HG02571 (cell line): ENCODE data around the gene ZCCHC4.

ENCODE experiments used
- ATAC-seq: cut with Tn5 transposase; IDR thresholded peaks from one replicate; pipeline ENCODE4 v1.9.1; 2021; ENCODE audit warnings: mild to moderate bottlenecking, moderate library complexity; ENCODE audit not compliant: unreplicated experiment

Gene ZCCHC4

DNA sequence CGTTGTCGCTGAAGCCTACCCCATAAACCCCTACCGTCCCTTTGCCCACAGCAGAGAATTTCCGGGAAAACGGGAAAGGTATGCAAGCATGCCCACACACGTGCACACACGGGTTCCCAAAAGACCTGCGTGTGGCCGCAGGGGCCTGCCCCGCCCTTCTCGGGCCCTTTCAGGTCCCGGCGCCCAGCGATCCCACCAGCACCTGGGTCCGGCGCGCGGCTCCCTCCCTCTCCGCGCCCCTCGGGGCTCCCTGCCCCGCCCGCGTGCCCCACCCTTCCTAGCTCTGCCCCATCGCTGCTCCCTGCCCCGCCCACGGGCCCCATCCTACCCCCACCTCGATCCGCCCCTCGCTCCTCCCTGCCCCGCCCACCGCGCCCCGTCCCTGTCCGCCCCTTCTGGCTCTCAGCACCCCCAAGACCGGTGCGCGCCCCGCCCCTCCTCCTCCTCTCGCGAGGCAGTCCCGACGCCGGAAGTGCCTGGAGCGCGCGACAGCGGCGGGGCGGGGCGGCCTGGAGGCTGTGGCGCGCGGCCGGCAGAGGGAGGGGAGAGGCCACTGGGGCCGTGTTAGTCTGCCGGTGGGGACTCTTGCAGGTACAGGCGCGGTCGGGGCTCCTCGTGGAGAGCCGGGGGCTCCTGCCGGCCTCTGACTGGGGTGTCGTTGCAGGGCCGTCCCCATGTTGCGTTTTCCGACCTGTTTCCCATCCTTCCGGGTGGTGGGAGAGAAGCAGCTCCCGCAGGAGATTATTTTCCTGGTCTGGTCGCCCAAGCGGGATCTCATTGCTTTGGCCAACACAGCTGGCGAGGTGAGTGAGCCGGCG lies 64.4 kb downstream of the ZCCHC4 start, which contains the start of gene ANAPC4:
Gene ANAPC4, plus strand, starts transcription at position 510 of the 818 bp plus-strand sequence. Its CDS starts 165 bp downstream, at position 675.
- peak; percentile 97 for ATAC-seq

DNA sequence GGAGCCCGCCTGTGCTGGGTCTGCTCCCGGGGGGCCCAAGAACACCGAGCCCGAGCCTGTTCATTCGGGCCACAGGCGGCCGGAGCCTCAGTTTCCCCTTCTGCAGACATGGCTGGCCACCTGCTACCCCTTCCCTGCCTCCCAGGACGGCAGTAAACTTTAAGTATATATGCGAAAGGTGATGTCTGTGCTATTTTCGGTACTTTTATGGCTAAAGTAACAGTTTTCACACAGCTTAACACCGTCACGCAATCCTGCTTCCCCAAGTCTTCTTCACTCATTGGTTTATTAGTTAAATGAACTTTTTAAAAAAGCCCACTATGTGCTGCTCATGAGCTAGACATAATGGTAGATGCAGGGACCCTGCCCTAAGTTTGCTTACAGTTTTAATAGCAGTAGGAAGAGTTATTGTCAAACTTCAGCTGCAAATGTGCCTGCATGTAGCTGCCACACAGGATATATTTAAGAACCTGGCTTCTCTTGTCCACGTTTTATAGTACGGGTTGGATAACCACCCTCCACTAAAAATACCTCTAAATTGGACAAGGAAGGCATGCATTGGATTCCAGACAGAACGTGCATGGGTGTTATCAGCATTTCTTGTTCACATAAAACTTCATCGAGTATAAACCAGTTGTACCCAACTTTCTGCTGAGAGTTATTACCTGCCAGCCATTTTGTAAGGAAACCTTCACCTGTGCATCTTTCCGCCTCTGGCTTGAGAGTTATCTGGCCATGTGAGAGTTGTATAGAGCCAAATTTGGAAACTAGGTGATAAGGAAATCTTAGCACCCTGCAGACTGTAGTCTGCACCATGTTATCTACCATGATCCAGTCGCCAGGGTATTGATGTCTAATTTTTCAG lies 65.2 kb downstream of the ZCCHC4 start:
- no peak for ATAC-seq

DNA sequence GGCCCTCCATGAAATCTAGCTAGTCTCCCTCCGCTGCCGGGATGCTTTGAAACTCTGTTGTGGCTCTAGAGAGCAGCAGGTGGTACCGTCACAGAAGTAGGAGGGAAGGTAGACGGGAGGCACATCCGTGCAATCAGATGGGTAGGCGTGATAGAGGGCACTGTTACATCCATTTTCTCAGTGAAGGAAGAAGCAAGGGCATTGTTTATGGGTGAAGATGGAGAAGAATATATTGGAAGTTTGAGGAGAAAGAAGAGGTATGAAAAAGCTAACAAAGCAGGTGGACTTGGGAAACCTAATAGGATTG lies 65.8 kb downstream of the ZCCHC4 start:
- ATAC-seq: no peak

DNA sequence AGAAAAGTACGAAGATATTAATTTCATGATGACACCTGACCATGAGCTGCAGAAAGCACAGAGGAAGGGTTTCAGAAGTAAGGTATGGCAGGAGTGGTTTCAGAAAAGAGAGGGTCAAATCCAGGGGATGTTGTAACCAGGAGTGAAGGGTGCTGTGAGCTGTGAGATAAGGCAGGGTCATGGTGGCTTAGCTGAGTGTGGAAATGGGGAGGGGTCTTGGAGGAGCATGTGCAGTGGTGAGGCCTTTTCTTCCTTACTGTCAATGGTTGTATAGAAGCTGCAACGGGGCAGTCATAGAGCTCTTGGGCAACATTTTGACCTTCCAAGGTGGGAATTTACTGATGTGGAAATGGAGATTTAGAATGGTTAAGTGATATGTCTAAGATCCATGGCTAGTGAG lies 67.0 kb downstream of the ZCCHC4 start:
- no peak for ATAC-seq

DNA sequence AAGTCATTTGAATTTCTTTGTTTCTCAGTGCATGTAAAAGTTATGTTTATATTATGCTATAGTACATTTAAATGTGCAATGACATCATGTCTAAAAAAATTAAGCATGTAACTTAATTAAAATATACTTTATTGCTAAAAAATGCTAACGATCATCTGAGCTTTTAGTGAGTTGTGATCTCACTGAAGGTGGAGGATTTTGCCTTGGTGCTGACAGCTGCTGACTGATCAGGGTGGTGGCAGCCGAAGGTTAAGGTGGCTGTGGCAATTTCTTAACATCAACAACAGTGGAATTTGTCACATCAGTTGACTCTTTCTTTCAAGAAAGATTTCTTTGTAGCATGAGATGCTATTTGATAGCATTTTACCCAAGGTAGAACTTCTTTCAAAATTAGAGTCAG lies 71.1 kb downstream of the ZCCHC4 start:
- ATAC-seq: no peak

DNA sequence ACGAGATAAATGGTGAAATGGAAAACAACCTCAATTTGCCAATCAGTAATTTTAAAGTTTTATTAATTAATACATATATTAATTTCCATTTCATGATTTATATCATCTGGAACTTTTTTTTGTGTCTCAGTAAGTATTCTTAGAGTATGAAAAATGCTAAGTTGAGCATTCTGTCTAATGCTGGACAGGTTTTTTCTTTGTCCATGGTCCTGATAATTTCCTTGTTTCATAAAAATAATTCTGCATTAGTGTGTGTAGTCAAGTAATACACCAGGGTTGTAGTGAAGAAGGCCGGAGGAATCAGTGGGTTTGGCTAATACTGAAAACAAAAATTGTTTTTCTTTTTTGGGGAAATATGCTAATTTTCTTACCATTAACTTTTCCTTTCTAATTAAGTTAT lies 74.4 kb downstream of the ZCCHC4 start:
- ATAC-seq: no peak

DNA sequence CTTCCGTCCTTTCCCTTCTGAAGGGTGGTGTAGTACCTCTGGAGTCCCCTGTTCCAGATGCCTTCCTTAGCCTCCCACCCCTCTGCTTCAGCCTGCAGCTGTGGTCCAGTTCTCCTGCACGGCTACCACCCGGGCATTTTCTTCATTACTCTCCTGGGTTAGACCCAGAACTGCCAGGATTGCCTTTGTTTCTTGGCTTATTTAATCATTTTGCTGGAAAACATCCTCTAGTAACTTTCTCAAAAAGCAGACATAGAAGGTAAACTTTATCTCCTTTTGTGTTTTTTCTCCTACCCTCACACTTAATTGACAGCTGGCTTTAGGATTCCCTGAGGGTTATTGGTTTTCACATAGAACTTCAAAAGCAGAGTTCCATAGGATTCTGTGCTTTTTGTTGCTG lies 84.7 kb downstream of the ZCCHC4 start:
- no peak for ATAC-seq

DNA sequence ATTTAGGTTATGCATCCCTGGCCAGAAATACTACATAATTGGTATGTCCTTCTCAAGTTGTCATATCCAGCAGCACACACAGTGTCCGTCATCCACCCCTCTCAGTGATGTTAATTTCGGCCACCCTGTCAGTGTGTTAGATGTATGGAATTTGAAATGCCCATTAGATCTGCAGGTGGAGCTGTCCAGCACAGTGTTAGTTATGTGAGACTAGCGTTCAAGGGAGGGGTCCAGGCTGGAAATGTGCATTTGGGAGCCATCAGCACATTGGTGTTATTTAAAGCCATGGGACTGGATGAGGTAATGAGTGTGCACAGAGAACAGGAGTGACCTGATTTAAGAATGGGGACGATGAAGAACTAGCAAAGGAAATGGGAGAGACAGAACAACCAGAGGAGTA lies 86.9 kb downstream of the ZCCHC4 start:
- ATAC-seq: no peak

DNA sequence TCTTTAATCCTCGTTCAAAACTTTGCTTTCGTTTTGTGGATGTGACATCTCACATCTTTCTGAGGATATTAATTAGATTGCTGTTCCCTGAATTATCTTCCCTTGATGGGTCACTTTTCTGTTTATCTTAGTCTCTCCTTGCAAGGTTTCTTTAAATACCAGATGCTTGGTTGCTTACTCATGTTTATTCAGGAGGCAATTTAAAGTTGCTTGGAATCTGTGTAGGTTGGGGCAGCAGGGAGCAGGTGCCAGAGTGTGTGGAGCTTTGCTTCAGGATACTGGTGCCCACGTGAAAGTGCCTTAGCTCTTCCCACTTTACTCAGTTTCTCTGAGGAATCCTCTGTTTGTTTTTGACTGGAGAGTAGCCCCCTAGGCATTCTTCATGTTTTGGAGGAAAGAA lies 88.5 kb downstream of the ZCCHC4 start:
- ATAC-seq: no peak

DNA sequence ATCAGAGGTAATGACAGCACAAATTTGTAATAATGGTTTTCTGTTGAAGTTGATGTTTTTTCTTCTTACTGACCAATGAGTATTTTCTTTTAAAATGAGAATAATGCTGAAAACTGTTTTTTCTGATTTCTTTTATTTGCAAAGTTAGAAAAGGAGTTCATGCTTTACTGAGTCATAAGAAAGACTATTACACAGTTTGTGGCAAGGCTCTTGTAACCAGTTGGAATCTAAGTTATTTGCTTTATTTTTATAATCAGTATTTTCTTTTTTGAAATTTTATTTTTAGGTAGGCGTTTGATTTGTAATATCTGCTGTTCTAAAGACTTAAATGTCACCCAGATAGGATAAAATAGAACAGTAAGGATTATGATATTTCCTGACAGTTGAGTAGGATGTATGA lies 89.9 kb downstream of the ZCCHC4 start:
- ATAC-seq: no peak

DNA sequence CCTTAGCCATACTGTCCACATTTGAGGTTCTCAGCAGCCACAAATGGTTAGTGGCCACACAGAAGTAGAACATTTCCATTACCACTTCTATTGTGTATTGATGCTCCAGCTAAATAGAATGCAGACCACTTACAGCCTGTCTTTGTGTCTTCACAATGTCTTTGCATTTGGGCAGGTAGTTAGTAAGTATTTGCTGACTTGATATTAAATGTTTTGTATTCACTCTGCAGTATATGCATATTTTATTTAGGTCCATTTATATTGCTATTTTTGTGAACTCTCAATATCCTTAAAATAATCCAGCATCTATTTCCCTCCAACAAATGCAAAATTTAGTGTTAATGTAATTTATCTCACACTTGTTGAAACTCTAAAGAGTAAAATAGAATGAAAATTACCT lies 91.1 kb downstream of the ZCCHC4 start:
- ATAC-seq: no peak

DNA sequence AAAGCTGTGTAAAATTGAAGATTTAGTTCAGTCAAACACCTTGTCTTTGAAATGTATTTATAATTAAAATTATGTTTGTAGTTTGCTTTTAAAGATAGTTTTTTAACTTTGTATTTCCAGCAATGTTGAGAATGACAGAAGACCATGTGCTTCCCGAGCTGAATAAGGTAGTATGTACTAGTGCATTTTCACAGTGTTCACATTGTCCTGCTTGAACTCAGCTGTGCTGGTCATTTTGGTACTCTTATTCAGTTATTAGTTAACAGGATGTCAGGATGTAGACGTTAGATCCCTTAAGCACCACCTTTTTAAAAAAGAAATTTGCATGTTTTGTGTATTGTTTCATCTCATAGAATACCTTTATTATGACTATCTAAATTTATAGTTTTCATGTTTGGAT lies 92.9 kb downstream of the ZCCHC4 start:
- no peak for ATAC-seq

DNA sequence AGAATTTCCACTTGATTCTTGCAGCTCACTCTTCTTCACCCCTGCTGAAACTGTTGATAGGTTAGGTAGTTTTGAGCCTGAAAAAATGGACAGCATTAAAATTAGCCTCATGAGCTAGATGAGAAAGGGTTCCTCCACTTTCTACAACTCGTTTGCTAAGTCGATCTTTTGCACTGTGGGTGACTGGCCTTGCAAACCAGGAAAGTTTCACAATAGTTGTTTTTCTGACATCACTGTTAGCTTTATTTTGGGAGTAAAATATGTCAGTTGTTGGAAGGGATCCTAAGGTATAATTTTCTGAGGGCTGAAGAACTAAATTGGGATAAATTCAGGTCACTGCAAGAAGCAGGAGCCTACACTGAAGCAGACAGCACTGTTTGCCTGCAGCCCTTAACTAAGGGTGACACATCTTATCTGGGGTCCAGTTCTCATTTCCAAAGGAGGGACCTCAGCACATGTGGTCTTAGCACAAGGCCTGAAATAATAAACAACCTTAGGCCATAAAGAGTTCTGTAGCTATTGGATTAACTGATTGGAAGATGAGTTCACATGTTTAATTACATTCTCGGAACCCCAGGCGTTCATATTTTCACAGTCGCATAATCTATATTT lies 93.6 kb downstream of the ZCCHC4 start:
- ATAC-seq: no peak

DNA sequence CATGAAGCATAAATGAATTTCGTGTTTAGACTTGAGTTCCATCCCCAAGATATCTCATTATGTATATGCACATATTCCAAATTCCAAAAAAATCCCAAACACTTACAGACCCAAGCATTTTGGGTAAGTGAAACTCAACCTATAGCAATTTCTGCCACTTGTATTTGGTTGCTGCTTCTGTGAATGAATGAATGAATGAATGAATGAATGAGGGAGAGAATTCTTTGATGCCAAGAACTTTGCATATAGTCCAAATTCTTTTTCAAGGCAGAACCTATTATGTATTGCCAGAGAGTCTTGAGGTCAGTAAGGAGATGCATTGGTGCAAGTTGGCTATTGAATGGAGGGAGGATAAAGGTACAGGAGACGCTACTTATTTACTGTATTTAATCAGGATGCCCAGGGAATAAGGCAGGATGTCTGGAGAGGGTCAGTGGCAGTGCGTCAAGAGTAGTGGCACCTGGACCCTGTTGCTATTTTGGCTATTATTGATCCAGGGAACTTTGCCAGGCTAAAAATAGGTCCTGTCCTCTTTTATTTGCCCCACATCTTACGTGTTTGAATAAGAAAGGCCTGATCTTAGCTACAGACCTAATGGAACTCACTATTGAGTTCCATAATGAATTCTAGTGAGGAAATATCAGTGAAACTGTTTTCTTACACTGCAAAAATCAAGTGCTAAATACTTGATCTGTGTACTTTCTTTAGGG lies 98.4 kb downstream of the ZCCHC4 start:
- ATAC-seq: no peak

DNA sequence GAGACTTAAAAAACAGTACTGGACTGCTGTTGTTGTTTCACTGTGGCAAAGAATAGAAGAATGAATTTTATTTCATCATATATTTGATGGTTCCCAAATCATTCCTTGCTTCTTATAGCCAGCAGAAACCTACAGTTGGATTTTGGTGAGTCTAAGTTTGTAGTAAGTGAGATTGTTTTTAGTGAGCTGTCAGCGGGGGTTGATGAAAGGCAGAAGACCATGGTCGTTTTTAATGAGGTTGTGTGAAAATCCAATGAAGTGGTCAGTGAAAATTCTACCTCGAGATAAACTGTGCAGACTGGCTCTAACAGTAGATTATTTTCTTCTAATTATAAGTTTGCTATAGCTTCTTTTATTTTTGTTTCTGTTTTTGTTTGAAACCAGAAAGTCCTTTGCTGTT lies 100.7 kb downstream of the ZCCHC4 start:
- ATAC-seq: no peak

DNA sequence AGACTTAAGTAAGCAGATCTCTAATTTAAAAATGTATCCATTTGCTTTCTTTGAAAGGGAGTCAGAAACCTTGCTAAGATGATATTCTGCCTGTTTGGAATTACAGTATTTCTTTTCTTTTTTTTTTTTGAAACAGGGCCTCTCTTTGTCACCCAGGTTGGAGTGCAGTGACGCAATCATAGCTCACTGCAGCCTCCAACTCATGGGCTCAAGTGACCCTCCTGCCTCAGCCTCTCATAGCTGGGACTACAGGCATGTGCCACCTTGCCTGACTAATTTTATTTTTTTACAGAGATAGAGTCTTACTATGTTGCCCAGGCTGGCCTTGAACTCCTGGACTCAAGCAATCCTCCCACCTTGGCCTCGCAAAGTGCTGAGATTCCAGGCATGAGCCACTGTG lies 104.4 kb downstream of the ZCCHC4 start:
- ATAC-seq: no peak
